Measurements from ENCODE around the gene GNAI3. TPM values are rescaled to one million over a fixed set of nuclear protein-coding genes. Genes with fewer than 3 reads are reported as not detected.

The GNAI3 gene
- total and polyA plus RNA-seq, 11 donors = 1.5 to 5.4 (median 2.5) TPM

DNA sequence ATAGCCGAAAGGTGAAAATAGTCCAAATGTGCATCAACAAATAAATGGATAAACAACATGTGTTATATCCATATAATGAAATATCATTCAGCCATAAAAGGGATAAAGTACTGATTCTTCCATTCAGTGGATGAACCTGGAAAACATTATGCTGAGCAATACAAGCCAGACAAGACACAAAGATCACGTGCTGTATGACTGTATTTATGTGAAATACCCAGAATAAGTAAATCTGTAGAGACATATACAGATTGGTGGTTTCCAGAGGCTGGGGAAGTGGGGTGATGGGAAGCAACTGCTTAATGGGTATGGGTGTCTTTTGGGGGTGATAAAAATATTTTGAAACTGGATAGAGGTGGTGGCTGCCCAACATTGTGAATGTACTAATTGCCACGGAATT lies 94.2 kb downstream of the GNAI3 start:
- Histone ChIP-seq H3K36me3 (no peaks in the 10 kb centered on the region), H3K4me3 (no peak overlapping the region), H3K4me1 (peaks cover 0 to 12% (median 7%) of the 10 kb centered on the region in 12 donors), H3K27me3 (no peaks in the 10 kb centered on the region), H3K27ac (no peak overlapping the region), H3K9me3 (peaks cover 0 to 5% (median 0%) of the 10 kb centered on the region in 12 donors)
- intact Hi-C loops (cut with DNase I) = loop anchor here (1.0 to 10.0 kb wide), 8 partner anchors 45 to 345 kb away; partner anchors contain the start of genes AHCYL1 (in 8 of the 10), GNAI3 (in 5 of the 10) and GSTM1 (in 3 of the 10)
- TF ChIP-seq, protein P1, sequence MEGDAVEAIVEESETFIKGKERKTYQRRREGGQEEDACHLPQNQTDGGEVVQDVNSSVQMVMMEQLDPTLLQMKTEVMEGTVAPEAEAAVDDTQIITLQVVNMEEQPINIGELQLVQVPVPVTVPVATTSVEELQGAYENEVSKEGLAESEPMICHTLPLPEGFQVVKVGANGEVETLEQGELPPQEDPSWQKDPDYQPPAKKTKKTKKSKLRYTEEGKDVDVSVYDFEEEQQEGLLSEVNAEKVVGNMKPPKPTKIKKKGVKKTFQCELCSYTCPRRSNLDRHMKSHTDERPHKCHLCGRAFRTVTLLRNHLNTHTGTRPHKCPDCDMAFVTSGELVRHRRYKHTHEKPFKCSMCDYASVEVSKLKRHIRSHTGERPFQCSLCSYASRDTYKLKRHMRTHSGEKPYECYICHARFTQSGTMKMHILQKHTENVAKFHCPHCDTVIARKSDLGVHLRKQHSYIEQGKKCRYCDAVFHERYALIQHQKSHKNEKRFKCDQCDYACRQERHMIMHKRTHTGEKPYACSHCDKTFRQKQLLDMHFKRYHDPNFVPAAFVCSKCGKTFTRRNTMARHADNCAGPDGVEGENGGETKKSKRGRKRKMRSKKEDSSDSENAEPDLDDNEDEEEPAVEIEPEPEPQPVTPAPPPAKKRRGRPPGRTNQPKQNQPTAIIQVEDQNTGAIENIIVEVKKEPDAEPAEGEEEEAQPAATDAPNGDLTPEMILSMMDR (IDR thresholded peaks at IDR 0.05) = no peak
- no peak for TF ChIP-seq POLR2A (IDR thresholded peaks at IDR 0.05)
- DNase-seq (no peak), ATAC-seq (no peak)
- WGBS, 4 donors = 60 to 72% (median 71%) methylated on average over 3 of the region's 3 CpGs

DNA sequence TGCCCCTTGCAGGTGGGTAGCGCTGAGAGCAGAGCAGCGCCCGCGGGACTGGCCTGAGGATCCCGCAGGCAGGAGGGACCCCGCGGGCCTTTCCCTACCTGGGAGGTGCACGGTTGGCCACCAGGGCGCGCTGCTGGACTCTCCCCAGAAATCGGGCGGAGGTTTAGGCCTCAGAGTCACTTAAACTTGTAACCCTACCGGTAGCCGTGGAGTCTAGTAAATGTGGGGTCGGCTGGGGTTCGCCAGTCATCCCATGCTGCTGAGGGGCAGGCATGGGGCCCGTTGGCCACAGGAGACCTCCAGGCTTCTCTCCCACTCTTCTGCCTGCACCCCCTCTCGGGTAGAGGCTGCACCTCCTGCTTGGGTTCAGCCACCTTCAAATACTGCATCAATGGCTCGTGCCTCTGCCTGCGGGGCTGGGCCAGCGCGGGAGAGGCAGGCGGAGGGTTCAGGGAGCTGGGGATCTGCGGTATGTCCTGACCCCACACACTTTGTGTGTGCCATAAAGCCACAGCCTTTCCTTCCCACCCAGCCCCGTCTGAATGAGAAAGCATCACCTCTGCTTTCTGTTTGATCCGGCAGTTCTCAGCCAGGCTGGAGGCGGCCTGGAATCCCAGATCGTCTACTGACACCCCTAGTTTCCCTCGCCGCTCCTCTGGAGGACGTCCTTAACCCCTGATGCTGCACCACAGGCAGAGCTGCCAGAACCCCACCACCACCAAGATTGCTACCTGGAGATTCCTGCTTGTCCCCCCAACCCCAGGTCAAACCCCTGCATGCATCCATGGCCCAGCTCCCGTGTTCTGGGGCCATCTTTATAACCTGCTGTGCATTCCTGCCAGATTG lies 95.2 kb downstream of the GNAI3 start:
- TF ChIP-seq, protein P1 (IDR thresholded peaks at IDR 0.05) = peak; percentile 75 to 92 (median 84)
- no peak for TF ChIP-seq POLR2A (IDR thresholded peaks at IDR 0.05)
- 37 to 48% (median 40%) methylated on average over 24 to 32 of the region's 32 CpGs for WGBS, 4 donors
- peak; percentile 84 to 93 (median 88) for ATAC-seq
- no peaks in the 10 kb centered on the region for H3K27me3 ChIP-seq
- intact Hi-C loops (cut with DNase I) = loop anchor here (1.0 to 10.0 kb wide), 8 partner anchors 44 to 344 kb away; partner anchors contain the start of genes AHCYL1 (in 8 of the 10), GNAI3 (in 5 of the 10) and GSTM1 (in 3 of the 10)
- no peak overlapping the region for H3K4me3 ChIP-seq
- peaks cover 0 to 5% (median 0%) of the 10 kb centered on the region in 12 donors for H3K9me3 ChIP-seq
- peak overlapping the region in 1 of 12 donors; percentile 25 for H3K27ac ChIP-seq
- no peaks in the 10 kb centered on the region for H3K36me3 ChIP-seq
- peaks cover 0 to 12% (median 7%) of the 10 kb centered on the region in 12 donors for H3K4me1 ChIP-seq
- peak; percentile 78 to 93 (median 85) for DNase-seq

DNA sequence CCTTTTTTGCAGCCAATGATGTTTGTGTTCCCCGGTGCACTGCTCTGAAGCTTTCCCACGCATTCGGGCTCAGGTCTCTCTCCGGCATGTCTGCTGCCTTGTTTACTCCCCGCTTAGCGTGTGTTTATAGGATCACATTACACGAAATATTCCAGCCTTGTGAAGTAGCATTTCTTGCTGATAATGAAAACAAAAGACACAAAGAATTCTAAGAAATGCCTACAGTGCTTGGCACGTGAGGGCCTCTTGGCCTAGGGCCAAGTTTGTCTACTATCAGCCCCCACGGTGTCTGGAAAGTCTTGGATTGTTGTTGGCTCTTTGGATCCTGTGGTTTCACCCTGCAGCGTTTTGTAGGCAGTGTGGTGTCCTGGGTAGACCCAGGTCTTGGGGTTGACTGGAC lies 96.3 kb downstream of the GNAI3 start:
- ATAC-seq = no peak
- Histone ChIP-seq H3K4me3 (no peak overlapping the region), H3K27ac (no peak overlapping the region), H3K4me1 (peaks cover 0 to 12% (median 7%) of the 10 kb centered on the region in 12 donors), H3K36me3 (no peaks in the 10 kb centered on the region), H3K27me3 (no peaks in the 10 kb centered on the region), H3K9me3 (peaks cover 0 to 5% (median 0%) of the 10 kb centered on the region in 12 donors)
- WGBS, 4 donors = 63% methylated on average over 10 of the region's 10 CpGs; no CpG with 5 or more reads in 2 of the 4 donors
- DNase-seq = no peak
- intact Hi-C loops (cut with DNase I) = loop anchor here (5.0 to 10.0 kb wide), 6 partner anchors 43 to 343 kb away; partner anchors contain the start of genes AHCYL1 (in 8 of the 10), GNAI3 (in 5 of the 10) and GSTM1 (in 3 of the 10)
- TF ChIP-seq, protein P1 (IDR thresholded peaks at IDR 0.05) = no peak
- TF ChIP-seq POLR2A (IDR thresholded peaks at IDR 0.05) = no peak

DNA sequence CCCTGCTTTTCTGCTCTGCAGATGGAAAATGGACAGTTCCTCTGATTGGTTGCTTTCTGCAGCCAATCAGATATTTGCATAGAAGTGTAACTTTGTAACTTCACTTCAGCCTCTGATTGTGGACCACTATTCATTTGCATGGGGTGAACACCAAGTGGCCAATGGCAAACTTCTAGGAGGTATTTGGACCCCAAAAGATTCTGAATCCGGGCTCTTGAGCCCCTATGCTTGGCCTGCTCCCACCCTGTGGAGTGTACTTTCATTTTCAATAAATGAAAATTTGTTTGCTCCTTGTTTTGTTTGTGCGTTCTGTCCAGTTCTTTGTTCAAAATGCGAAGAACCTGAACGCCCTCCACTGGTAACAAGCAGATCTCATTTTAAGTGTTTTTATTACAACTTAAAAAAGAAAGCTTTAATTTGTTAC lies 101.1 kb downstream of the GNAI3 start:
- peak overlapping the region in 7 of 12 donors; percentile 24 to 57 (median 36) for H3K4me3 ChIP-seq
- 59 to 75% (median 68%) methylated on average over 4 of the region's 4 CpGs for WGBS, 4 donors
- DNase-seq = no peak
- no peaks in the 10 kb centered on the region for H3K36me3 ChIP-seq
- H3K27ac ChIP-seq = no peak overlapping the region
- H3K9me3 ChIP-seq = peaks cover 0 to 5% (median 0%) of the 10 kb centered on the region in 12 donors
- TF ChIP-seq, protein P1 (IDR thresholded peaks at IDR 0.05) = peak in 8 of 12 donors; percentile 10 to 47 (median 30)
- no peak for TF ChIP-seq POLR2A (IDR thresholded peaks at IDR 0.05)
- no peaks in the 10 kb centered on the region for H3K27me3 ChIP-seq
- ATAC-seq = peak in 1 of 4 donors; percentile 26
- intact Hi-C loops (cut with DNase I) = loop anchor here in 3 of 10 donors (10.0 kb wide), 1 partner anchor 335 kb away; the partner anchor contains the start of gene AHCYL1 (in 3 of the 3)
- peaks cover 0 to 3% (median 0%) of the 10 kb centered on the region in 12 donors for H3K4me1 ChIP-seq

Data from heart left ventricle (tissue), 16 donors.